AG10803 (cell line): Measurements from ENCODE around the gene TDRD9.
"Not testable (repeated sequence)": the region's sequence is repeated elsewhere in the genome, so short reads cannot be mapped to it uniquely, and the experiment has no call there.

Source experiments
- DNase-seq: peaks from one replicate; pipeline ENCODE4 v3.0.0; 2010; ENCODE audit warnings: low read depth
- H3K4me3 ChIP-seq: 2 replicates; pipeline ENCODE4 v1.5.1; 2011; ENCODE audit warnings: mild to moderate bottlenecking, low read length, control low read depth
- CTCF ChIP-seq: conservative IDR thresholded peaks from 2 replicates; pipeline ENCODE4 v1.5.1; 2011; ENCODE audit warnings: mild to moderate bottlenecking, low read length, control low read depth, inconsistent platforms

TDRD9 gene

DNA sequence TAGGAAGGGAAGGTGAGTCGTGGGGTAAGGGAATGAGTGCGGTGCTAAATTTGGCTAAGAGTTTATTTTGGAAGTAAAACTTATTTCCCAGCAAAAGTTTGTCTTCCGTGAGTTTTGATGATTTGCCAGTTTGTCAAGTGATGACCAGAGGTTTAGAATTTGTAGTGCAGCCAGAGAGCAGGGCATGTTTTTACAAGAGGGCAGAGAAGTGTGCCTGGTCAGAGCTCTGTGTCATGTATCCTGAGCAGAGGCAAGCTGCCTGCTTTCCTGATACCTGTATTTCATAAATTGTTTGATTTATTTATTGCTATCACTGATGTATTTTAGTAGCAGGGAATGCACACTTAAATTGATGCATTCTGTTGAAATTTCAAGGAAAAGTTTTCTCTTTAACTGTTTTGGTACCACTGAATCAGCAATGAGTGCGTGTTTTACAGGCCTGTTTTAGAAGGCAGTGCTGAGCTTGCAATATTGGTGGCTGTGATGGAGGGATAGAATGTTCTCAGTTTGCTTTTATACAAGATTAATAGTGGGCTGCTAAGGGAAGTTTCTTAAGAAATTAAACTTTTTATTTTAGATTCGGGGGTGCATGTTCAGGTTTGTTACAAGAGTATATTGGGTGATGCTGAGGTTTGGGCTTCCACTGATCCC, 33.8 kb downstream of the TDRD9 start:
- no peak for TF ChIP-seq CTCF
- no peak overlapping the region for H3K4me3 ChIP-seq
- no peak for DNase-seq

- H3K4me3 ChIP-seq: no peak overlapping the region
- TF ChIP-seq CTCF: no peak
- no peak for DNase-seq
These were observed 38.4 kb downstream of the TDRD9 start for GRCh38 chr14:103966631-103967030.

DNA sequence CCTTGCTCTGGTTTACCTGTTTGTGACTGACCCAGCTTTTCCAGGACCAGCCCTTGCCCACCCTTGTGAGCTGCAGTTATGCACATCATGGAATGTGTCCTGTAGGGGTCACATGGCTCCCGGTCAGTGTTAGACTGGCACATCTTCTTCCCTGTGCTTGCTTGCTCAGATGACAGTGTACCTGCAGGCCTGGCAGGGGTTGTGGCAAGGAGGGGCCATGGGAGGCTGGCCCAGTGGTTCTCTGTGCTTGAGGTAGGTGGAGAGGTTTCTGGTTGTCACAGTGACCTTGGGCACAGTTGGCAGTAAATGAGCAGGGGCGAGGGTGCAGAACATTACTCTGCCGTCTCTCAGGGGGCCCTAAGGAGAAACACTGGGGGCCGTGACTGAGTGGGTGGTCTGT, 41.7 kb downstream of the TDRD9 start:
- H3K4me3 ChIP-seq: no peak overlapping the region
- no peak for DNase-seq
- no peak for TF ChIP-seq CTCF

- no peak overlapping the region for H3K4me3 ChIP-seq
- TF ChIP-seq CTCF: no peak
- no peak for DNase-seq
These were observed 45.1 kb downstream of the TDRD9 start for GRCh38 chr14:103973354-103973753.

DNA sequence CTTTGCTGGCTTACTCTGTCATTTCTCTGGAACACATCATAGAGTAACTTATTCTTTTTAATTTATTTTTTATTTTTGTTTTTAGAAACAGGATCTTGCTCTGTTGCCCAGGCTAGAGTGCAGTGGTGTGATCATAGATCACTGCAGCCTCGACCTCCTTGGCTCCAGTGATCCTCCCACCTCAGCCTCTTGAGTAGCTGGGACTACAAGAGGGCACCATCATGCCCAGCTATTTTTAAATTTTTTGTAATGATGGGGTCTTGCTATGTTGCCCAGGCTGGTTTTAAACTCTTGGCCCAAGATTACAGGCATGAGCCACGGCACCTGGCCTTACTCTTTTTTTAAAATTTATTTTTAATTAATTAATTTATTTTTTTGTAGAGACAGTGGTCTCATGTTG, 46.3 kb downstream of the TDRD9 start:
- TF ChIP-seq CTCF: no peak
- no peak overlapping the region for H3K4me3 ChIP-seq
- no peak for DNase-seq

DNA sequence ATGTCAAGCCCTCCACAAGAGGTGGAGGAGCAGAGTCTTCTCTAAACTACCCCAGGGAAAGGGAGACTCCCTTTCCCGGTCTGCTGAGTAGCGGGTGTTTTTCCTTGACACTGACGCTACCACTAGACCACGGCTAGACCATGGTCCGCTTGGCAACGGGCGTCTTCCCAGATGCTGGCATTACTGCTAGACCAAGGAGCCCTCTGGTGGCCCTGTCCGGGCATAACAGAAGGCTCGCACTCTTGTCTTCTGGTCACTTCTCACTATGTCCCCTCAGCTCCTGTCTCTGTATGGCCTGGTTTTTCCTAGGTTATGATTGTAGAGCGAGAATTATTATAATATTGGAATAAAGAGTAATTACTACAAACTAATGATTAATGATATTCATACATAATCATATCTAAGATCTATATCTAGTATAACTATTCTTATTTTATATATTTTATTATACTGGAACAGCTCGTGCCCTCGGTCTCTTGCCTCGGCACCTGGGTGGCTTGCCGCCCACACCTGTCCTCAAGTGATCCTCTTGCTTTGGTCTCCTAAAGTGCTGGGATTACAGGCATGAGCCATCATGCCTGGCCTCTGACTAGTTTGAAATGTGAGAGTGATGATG, 52.5 kb downstream of the TDRD9 start:
- H3K4me3 ChIP-seq: not testable (repeated sequence)
- peak; percentile 39 for DNase-seq
- peak; percentile 46 for TF ChIP-seq CTCF

DNA sequence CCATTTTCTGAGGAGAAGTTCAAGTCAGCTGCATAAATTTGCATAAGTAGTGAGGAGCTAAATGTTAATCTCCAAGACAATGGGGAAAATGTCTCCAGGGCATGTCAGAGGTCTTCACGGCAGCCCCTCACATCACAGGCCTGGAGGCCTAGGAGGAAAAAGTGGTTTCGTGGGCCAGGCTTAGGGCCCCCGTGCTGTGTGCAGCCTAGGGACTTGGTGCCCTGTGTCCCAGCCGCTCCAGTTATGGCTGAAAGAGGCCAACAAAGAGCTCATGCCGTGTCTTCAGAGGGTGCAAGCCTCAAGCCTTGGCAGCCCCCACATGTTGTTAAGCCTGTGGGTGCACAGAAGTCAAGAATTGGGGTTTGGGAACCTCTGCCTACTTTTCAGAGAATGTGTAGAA, 55.9 kb downstream of the TDRD9 start:
- no peak for DNase-seq

More for the DNA sequence above, 55.9 kb downstream of the TDRD9 start:
- H3K4me3 ChIP-seq: no peak overlapping the region
- no peak for TF ChIP-seq CTCF
